Coronary artery (tissue), 2 donors: Measurements from ENCODE around the gene TNIP1.

Experiments used
- DNase-seq: peaks from one replicate; pipeline ENCODE4 v3.0.0-alpha.2; 2017; ENCODE audit warnings: low spot score
- H3K27ac ChIP-seq, 2 donors: fragments of 200-600 bp; sonication (generic); one replicate each; pipeline ENCODE4 v1.5.1; 2016 to 2019
- H3K4me3 ChIP-seq: fragments of 200-600 bp; sonication (generic); 2 replicates; pipeline ENCODE4 v1.5.1; 2016; ENCODE audit warnings: mild to moderate bottlenecking, moderate library complexity
- CTCF ChIP-seq: fragments of 200-600 bp; sonication (generic); IDR thresholded peaks from one replicate; pipeline ENCODE4 v1.5.1; 2019; ENCODE audit warnings: antibody characterized with exemption

TNIP1 gene

DNA sequence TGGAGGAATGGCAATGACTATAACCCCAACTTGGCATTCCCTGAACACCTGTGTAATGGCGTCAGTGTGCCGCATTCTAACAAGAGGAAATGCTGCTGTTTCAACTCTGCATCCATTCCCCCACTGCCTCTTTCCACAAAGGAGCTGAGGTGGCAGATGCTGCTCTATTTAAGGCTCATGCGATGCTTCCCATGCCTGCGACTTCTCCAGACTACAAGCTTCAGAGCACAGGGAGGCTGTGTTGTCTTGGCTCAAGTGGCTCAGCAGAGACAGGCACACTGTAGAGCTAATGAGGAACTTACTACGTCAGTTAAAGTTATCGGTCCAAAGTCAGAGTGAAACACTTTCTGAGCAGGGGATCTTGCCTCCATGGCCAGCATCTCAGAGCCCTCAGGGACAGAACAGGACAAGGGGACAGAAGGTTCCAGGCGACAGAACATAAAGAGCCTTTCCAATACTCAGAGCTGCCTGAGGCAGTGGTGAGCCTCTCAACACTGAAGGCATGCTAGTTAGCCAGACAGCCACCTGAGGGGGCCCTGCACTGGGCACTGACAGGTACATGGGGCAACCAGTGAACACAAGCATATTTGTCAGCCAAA, 21.8 kb downstream of the TNIP1 start:
- peak overlapping the region in 1 of 2 donors; percentile 28 for H3K27ac ChIP-seq
- no peak overlapping the region for H3K4me3 ChIP-seq
- TF ChIP-seq CTCF = no peak
- no peak for DNase-seq

- no peak for DNase-seq
- Histone ChIP-seq H3K27ac (no peak overlapping the region), H3K4me3 (no peak overlapping the region)
- TF ChIP-seq CTCF = no peak
Observed at GRCh38 chr5:151058301-151058700, 22.5 kb downstream of the TNIP1 start.

DNA sequence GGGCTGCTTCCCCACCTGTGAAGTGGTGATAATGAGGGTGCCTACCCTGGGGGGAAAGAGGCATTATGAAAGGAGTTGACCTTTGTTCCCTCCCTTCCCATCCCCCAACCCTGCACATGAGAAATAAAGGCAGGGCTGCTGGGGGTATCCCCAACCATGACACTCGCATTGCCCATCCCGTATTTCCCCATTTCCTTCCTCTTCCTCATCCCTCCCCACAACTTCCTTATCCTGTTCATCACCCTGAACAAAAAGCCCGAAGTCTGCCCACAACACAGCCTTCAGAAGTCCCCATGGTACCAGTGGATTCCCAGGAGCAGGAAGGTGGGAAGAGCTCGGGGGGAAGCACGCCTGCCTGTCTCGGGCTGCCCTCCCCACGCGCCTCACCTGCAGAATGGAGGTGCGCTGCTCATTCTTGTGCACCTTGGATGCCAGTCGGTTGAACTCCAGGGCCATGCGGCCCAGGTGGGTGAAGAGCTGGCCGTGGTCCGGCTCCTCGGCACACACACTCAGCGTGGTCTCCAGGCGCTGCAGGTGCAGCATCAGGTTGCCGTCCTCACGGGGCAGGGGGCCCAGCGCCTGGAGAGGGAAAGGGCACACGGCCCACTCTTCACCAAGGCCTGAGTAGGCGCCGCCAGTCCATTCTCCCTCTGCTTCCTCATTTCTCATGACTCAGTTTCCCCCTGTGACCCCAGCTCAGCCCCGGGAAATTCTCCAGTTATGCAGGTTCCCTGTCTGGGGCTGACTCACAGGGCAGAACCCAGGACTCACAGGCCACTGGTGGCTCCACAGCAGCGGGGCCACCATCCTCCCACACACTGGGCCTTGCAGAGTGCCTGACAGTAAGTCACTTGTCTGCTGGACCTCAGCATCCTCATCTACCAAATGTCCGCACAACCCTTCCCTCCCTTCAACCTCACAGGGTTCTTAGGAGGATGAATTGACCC, 24.2 kb downstream of the TNIP1 start:
- no peak for DNase-seq
- no peak overlapping the region for H3K27ac ChIP-seq
- H3K4me3 ChIP-seq = no peak overlapping the region
- no peak for TF ChIP-seq CTCF

DNA sequence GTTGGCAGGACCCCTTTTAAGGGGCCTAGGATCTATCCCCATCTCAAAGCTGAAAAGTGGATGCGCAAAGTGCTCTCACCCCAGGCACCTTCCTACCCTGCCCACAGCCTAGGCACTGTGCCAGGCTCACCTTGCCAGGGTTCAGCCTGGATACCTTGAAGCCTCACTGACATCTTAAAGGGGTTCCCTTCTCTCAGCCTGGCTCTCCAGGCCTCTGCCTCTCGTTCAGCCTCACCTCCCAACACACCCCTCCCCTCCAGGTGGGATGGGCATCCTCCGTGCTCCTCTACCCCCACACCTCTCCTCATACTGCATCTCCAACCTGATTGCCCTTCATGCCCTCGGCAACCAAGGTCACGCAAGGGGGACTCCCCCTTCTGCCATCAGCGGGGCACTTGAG, 25.5 kb downstream of the TNIP1 start:
- no peak for TF ChIP-seq CTCF
- no peak for DNase-seq
- H3K4me3 ChIP-seq = no peak overlapping the region
- no peak overlapping the region for H3K27ac ChIP-seq

DNA sequence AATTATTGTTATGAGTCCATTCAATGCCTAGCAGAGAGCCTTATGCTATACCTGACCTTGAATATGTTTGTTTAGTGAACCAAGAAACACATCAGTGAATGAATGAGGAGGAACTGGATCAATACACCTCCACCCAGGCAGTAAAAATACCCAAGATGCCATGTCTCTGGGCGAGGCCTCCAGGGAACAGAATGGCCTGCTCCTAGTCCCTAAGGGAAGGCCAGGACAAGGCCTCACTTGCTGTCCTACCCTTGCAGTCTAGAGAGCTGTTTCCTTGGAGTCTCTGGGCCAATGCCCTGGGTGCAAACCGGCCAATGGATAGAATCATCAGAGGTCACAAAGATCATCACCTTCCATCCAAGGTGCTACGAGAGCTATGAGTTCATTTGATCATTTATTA, 26.1 kb downstream of the TNIP1 start:
- H3K27ac ChIP-seq = no peak overlapping the region
- H3K4me3 ChIP-seq = no peak overlapping the region
- DNase-seq = no peak
- TF ChIP-seq CTCF = no peak

- DNase-seq = no peak
- TF ChIP-seq CTCF = no peak
- Histone ChIP-seq H3K4me3 (no peak overlapping the region), H3K27ac (no peak overlapping the region)
Observed at GRCh38 chr5:151053796-151054462, 26.9 kb downstream of the TNIP1 start.
